Esophagus squamous epithelium (tissue), 4 donors: Measurements from ENCODE around the gene AQP12B.

ENCODE experiments used
- POLR2A ChIP-seq, 4 donors: fragments of 450-650 bp; IDR thresholded peaks; one replicate each; pipeline ENCODE4 v1.6.1; 2017; ENCODE audit warnings: antibody characterized with exemption in 4 of 4, mild to moderate bottlenecking in 4 of 4, moderate library complexity in 3 of 4
- TF ChIP-seq, protein P1 (sequence below), 6 experiments: fragments of 450-650 bp in 4 of 6; fragments of 200-600 bp in 2 of 6; sonication (generic) in 2 of 6; IDR thresholded peaks; one replicate each; pipeline ENCODE4 v1.5.1; 2016 to 2019; ENCODE audit warnings: antibody characterized with exemption in 6 of 6, mild to moderate bottlenecking in 4 of 6, moderate library complexity in 4 of 6

DNA sequence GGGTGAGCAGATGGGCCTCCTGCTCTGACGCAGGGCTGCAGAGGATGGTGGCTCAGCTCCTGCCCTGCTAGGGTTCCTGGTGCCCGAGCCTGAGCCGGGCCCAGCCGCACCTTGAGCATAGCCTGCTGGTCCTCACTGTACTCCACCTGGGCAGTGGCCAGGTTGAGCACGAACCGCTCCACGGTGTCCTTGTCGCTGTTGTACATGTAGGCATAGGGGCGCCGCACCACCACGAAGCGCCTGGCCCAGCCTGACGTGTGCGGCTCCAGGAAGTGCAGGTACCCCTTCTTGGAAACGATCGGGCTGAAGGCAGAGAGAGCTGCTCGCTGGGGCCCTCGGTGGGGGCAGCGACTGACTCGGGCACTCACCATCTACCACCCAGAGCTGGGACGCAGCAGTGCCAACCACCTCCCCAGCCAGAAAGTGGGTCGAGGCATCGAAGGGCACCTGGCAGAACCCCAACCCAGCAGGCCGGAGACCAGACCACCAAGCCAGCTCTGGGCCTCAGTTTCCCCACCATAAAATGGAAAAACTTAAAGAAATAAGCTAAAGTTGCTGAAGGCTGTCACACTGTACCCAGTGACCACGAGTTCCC is 36.3 kb upstream of the AQP12B start:
- TF ChIP-seq, protein P1, sequence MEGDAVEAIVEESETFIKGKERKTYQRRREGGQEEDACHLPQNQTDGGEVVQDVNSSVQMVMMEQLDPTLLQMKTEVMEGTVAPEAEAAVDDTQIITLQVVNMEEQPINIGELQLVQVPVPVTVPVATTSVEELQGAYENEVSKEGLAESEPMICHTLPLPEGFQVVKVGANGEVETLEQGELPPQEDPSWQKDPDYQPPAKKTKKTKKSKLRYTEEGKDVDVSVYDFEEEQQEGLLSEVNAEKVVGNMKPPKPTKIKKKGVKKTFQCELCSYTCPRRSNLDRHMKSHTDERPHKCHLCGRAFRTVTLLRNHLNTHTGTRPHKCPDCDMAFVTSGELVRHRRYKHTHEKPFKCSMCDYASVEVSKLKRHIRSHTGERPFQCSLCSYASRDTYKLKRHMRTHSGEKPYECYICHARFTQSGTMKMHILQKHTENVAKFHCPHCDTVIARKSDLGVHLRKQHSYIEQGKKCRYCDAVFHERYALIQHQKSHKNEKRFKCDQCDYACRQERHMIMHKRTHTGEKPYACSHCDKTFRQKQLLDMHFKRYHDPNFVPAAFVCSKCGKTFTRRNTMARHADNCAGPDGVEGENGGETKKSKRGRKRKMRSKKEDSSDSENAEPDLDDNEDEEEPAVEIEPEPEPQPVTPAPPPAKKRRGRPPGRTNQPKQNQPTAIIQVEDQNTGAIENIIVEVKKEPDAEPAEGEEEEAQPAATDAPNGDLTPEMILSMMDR (IDR thresholded peaks at IDR 0.05), result no peak
- no peak for TF ChIP-seq POLR2A (IDR thresholded peaks at IDR 0.05)
